HG02885 (cell line): ENCODE results near the gene LBX2.
"Not testable (repeated sequence)": the region's sequence is repeated elsewhere in the genome, so short reads cannot be mapped to it uniquely, and the experiment has no call there.

Experiments used
- ATAC-seq: cut with Tn5 transposase; IDR thresholded peaks from one replicate; pipeline ENCODE4 v1.9.1; 2021; ENCODE audit warnings: mild to moderate bottlenecking; ENCODE audit not compliant: unreplicated experiment, poor library complexity

The LBX2 gene

DNA sequence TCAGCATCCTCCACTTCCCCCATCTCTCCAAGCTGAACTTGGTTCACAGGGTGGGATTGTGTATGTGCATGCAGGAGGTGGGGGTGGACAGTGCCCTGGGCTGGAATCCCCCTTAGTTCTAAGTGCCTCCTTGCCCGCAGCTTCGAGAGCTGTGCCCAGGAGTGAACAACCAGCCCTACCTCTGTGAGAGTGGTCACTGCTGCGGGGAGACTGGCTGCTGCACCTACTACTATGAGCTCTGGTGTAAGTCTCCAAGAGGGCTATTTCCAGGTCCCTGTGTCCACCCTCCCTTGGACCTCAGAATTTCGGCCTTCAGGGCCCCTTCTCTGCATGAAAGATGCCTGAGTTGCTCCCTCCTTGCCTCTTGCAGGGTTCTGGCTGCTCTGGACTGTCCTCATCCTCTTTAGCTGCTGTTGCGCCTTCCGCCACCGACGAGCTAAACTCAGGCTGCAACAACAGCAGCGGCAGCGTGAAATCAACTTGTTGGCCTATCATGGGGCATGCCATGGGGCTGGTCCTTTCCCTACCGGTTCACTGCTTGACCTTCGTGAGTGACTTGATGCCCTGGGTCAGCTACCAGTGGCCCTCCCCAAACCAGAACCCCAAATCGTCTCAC lies 39.8 kb downstream of the LBX2 start:
- ATAC-seq = not testable (repeated sequence)

DNA sequence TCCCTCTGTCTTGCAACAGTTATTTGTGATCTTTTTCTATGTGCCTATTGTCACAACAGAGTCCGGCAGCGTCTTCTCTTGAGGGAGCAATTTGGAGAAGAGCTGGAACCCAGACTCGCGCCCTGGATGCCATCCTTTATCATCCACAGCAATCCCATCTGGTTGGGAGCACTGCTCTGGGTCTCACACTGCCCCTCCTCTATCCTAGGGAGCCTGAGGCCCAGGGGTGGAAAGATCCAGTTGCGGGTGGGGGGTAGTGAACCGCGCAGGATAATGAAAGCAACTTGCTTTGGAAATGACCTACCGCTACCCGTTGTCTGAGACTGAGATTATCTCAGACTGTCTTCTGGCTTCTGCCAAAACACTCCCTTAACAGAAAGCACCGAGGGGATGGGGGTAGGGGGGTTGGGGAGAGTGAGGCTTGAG lies 40.5 kb downstream of the LBX2 start:
- no peak for ATAC-seq

DNA sequence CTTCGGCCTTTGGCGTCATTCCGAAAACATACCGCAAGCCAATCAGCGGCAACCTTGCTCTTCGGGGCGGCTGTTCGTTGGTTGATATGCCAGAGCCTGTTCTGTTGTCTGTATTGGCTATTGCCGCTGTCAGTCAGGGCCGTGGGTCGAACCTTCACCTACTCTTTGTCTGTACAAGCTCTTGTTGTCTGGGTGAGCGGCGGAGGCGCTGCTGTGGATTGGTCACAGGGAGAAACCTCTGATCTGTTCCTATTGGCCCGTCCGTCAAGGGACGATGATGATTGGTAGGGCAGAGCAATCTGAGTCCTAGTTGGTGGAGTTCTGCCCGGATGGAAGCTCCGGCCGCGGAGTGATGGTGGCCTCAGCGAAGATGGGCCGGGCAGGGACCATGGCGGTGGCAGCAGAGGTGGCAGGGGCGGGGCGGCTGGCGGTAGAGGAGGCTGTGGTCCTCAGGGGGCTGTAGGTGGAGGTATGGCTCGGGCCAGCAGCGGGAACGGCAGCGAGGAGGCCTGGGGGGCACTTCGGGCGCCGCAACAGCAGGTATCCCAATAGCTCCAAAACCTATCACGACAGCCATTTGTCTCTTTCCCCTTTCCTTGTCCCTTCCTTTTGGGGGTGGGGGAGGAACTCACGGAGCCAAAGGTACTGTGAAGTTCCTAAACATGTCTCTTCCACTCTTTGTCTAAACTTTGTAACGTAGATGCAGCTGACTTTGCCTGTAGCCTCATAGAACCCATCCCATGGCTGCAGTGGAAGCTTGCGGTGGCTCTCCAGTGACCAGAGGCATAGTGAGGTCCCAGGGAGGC lies 41.1 kb downstream of the LBX2 start, which contains the start of gene WBP1:
Gene WBP1, plus strand, starts transcription at position 307 of the 806 bp plus-strand sequence. Its CDS starts 165 bp downstream, at position 472.
- ATAC-seq = peak; percentile 83

DNA sequence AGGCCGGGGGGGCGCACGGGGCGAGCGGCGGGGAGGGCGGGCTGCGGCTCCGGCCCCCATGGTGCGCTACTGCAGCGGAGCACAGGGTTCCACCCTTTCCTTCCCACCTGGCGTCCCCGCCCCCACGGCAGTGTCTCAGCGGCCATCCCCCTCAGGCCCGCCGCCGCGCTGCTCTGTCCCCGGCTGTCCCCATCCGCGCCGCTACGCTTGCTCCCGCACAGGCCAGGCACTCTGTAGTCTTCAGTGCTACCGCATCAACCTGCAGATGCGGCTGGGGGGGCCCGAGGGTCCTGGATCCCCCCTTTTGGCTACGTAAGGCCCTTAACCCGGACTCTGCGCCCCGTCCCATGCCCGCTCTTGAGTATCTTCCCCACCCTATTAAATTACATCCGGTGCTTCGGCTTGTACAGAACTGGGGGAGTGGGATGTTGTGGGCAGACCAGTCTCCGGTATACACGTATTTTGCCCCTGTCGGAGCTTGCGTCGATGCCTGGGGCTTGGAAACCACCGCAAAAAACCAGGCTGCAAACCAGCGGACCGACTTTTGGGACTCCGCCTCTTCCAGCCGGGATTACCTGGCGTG lies 41.8 kb downstream of the LBX2 start:
- ATAC-seq = peak; percentile 35

DNA sequence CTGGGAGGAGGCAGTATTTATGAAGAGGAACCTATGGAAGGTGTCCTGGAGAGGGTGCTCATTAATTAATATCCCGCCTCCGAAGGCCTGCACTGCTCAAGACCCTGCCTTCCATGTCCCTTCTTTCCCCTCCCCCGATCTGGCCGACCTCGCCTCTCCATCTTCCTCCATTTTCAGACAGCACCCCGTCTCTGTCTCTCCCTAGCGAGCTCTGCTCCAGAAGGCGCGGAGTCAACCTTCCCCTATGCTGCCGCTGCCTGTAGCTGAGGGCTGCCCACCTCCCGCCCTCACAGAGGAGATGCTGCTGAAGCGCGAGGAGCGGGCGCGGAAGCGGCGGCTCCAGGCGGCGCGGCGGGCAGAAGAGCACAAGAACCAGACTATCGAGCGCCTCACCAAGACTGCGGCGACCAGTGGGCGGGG lies 42.3 kb downstream of the LBX2 start:
- no peak for ATAC-seq

DNA sequence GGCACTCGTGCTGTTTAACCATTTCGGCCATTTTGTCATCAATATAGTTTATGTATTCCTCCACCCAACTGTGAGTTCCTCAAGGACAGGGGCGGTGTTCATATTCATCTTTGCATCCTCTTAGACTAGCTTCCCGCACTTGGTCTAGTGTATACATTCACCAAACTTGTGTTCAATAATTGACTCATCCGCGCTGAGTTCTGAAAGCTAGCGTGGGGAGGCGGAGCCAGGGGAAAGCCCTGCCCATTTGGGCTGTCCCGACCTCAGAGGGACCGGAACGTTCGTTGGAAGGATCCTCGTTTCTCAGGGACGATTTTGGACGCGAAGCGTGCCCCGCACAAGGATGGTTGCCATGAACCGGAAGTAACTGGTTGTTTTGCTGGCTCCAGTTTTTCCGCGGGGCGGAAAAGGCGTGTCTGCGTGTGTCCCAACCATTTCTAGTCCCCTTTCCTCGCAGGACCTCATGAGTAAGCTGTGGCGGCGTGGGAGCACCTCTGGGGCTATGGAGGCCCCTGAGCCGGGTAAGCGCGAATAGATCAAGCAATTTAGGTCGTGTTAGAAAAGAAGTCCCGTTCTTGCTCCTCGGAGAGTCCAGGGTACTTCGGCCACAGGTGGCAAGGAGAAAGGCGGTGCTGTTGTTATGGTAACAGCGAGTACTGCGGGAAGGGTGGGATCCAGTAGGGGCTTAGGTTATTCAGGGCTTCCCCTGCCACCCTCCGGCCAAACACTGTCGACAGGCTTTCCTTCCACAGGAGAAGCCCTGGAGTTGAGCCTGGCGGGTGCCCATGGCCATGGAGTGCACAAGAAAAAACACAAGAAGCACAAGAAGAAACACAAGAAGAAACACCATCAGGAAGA lies 44.5 kb downstream of the LBX2 start, which contains the start of gene INO80B:
Gene INO80B, plus strand, starts transcription at position 434 of the 858 bp plus-strand sequence. Its CDS starts 30 bp downstream, at position 464.
- ATAC-seq = peak; percentile 45

DNA sequence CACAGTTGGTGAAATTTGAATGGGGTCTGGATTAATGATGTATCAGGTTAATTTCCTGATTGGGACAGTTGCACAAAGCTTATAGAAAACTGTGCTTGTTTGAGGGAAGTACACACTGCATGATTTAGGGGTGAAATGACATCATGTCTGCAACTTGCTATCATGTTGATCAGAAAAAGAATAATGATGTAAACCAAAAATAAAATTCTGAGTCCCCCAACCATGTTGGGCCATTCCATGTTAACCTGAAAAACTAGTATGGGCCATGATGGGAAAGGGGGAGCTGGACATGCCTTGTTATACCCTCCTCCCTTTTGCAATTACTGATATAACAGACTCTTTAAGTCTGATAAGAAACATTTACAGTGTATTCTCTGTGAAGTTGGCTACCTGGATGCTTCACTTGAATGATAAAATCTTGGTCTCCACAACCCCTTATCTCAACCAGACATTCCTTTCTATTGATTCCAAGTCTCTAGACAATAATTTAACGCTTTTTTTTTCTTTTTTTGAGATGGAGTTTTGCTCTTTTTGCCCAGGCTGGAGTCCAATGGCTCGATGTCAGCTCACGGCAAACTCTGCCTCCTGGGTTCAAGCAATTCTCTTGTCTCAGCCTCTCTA lies 48.7 kb downstream of the LBX2 start:
- no peak for ATAC-seq

DNA sequence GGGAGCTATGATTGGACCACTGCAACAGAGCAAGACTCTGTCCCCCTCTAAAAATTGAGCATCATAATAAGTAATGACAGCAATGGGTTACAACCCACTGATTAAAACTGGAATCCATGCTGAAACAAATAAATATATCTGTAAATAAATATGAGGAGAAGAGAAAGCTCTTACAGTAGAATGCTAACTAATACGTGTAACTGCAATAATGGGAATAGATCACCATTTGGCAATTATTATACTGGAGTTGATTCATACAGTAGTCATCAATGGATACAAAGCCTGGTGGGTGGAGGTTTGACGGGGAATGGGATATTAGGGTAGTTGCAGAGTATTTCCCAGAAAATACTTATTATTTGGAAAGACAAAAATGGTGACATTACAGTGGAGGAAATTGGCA lies 50.6 kb downstream of the LBX2 start:
- ATAC-seq = no peak
